ENCODE results near the gene PSTPIP1. TPM values are rescaled to one million over a fixed set of nuclear protein-coding genes. Genes with fewer than 3 reads are reported as not detected.

The PSTPIP1 gene
- total and polyA plus RNA-seq, 2 experiments from 2014 or later, result 0.80 to 3.7 TPM

- no peaks in the 10 kb centered on the region for H4K20me1 ChIP-seq (replicated peaks; ENCODE audit: insufficient read depth)
- H3K9me3 Mint-ChIP-seq, result no peaks in the 10 kb centered on the region
- H3K27me3 Mint-ChIP-seq (ENCODE audit: insufficient read depth, low read depth, poor library complexity), result peaks cover 5% of the 10 kb centered on the region
- ATAC-seq (no peak), DNase-seq (ENCODE audit: low spot score) (no peak)
- no peaks in the 10 kb centered on the region for H3K4me1 ChIP-seq (ENCODE audit: insufficient read depth)
- no peaks in the 10 kb centered on the region; the same call in 2 of the 3 replicates for H3K4me1 Mint-ChIP-seq
- H3K27ac ChIP-seq (ENCODE audit: low read depth), result no peak overlapping the region
- no peaks in the 10 kb centered on the region for H3K36me3 ChIP-seq (ENCODE audit: insufficient read depth)
- H3K27ac Mint-ChIP-seq, result no peak overlapping the region
- H3K4me3 ChIP-seq, result no peak overlapping the region
- no peak overlapping the region for H2AFZ ChIP-seq
- no peaks in the 10 kb centered on the region for H3K9me2 ChIP-seq (ENCODE audit: insufficient read depth)
- no peak overlapping the region for H3K4me3 Mint-ChIP-seq
- TF ChIP-seq ETS1 (IDR thresholded peaks at IDR 0.05) (no peak), STAT1 (IDR thresholded peaks at IDR 0.05; ENCODE audit: unreplicated experiment) (no peak), ZNF114 (CRISPR knock-in tag; IDR thresholded peaks at IDR 0.05) (no peak), CTCF (conservative IDR thresholded peaks at IDR 0.05; ENCODE audit: low read depth in 2 of 2) (no peak), CREB1 (CRISPR knock-in tag; IDR thresholded peaks at IDR 0.05; ENCODE audit: low read depth) (no peak), NANOG (IDR thresholded peaks at IDR 0.05; ENCODE audit: borderline replicate concordance) (no peak), EZH2 (IDR thresholded peaks at IDR 0.05; ENCODE audit: low read depth, unreplicated experiment) (no peak), POLR2AphosphoS5 (IDR thresholded peaks at IDR 0.05; ENCODE audit: low read depth) (no peak), REST (IDR thresholded peaks at IDR 0.05; ENCODE audit: unreplicated experiment) (no peak), ZNF462 (CRISPR knock-in tag; IDR thresholded peaks at IDR 0.05) (no peak), ZNF331 (CRISPR knock-in tag; IDR thresholded peaks at IDR 0.05; ENCODE audit: low read depth) (no peak), EZH2phosphoT487 (IDR thresholded peaks at IDR 0.05; ENCODE audit: unreplicated experiment) (no peak)
- no peak overlapping the region for H3K4me2 ChIP-seq
- no peaks in the 10 kb centered on the region for H3K27me3 ChIP-seq (ENCODE audit: insufficient read depth)
- H3F3A ChIP-seq (replicated peaks; ENCODE audit: low read depth), result no peaks in the 10 kb centered on the region
- H3K79me2 ChIP-seq (replicated peaks; ENCODE audit: insufficient read depth), result no peaks in the 10 kb centered on the region
- no peaks in the 10 kb centered on the region for H3K36me3 Mint-ChIP-seq (ENCODE audit: low read depth)
These were observed 430 bp upstream of the PSTPIP1 start for GRCh38 chr15:76994496-76994895.
